K562 (cell line): ENCODE data around the gene GART. TPM values are rescaled to one million over a fixed set of nuclear protein-coding genes. Genes with fewer than 3 reads are reported as not detected.

Experiments
- BHLHE40 ChIP-seq: IDR thresholded peaks from 2 replicates; pipeline ENCODE4 v1.6.1; 2011; ENCODE audit warnings: low read length, improper control_type of control experiment
- BRCA1 ChIP-seq, 2 experiments: fragments of 450-650 bp in 1 of 2; sonication (generic) in 1 of 2; formaldehyde crosslinking in 1 of 2; IDR thresholded peaks; 2 replicates each; pipeline versions ENCODE4 v1.5.0 to v1.6.1; 2017 to 2020; ENCODE audit warnings: mild to moderate bottlenecking in 1 of 2, missing genetic modification reagents in 1 of 2
- GTF2A2 ChIP-seq: IDR thresholded peaks from 2 replicates; pipeline ENCODE4 v1.6.1; 2016; ENCODE audit warnings: mild to moderate bottlenecking, missing genetic modification characterization, missing compliant biosample characterization
- HDAC8 ChIP-seq: fragments of 450-650 bp; IDR thresholded peaks from 2 replicates; pipeline ENCODE4 v1.6.1; 2016; ENCODE audit warnings: mild to moderate bottlenecking, missing genetic modification characterization, moderate library complexity, missing compliant biosample characterization
- HNRNPK ChIP-seq: fragments of 200-400 bp; formaldehyde crosslinking; IDR thresholded peaks from one replicate; pipeline ENCODE4 v1.6.1; 2018; ENCODE audit warnings: mild to moderate bottlenecking, low read depth, low read length; ENCODE audit not compliant: poor library complexity, severe bottlenecking
- HNRNPL ChIP-seq: fragments of 200-400 bp; formaldehyde crosslinking; IDR thresholded peaks from 2 replicates; pipeline ENCODE4 v1.6.1; 2017; ENCODE audit warnings: low read depth, mild to moderate bottlenecking, low read length
- NFIC ChIP-seq: fragments of 450-650 bp; IDR thresholded peaks from 2 replicates; pipeline ENCODE4 v1.6.1; 2017; ENCODE audit warnings: mild to moderate bottlenecking, inconsistent platforms
- TEAD4 ChIP-seq, 2 experiments: sonication (generic) in 1 of 2; formaldehyde crosslinking in 1 of 2; IDR thresholded peaks; 2 replicates each; pipeline versions ENCODE4 v1.6.1 to v1.8.0; 2012 to 2022; ENCODE audit warnings: borderline replicate concordance in 1 of 2, inconsistent platforms in 1 of 2, low read length in 1 of 2, mild to moderate bottlenecking in 1 of 2, missing genetic modification reagents in 1 of 2
- ZBTB7A ChIP-seq: IDR thresholded peaks from 2 replicates; pipeline ENCODE4 v1.6.1; 2011; ENCODE audit warnings: low read depth, mild to moderate bottlenecking, low read length, moderate library complexity, borderline replicate concordance; ENCODE audit not compliant: control insufficient read depth
- ZNF318 ChIP-seq, 2 experiments: fragments of 450-650 bp; IDR thresholded peaks; 2 replicates each; pipeline ENCODE4 v1.6.1; 2016; ENCODE audit warnings: mild to moderate bottlenecking in 2 of 2, borderline replicate concordance in 1 of 2, low read depth in 1 of 2, moderate library complexity in 1 of 2
- ZNF740 ChIP-seq, 3 experiments: fragments of 200-800 bp in 1 of 3; sonication (Bioruptor generic) in 1 of 3; sonication (generic) in 1 of 3; formaldehyde crosslinking in 1 of 3; IDR thresholded peaks; 2 replicates each; pipeline versions ENCODE4 v1.6.1 to v1.8.0; 2016 to 2022; ENCODE audit warnings: mild to moderate bottlenecking in 2 of 3, missing compliant biosample characterization in 2 of 3, missing genetic modification characterization in 2 of 3, missing genetic modification reagents in 1 of 3
- polyA plus RNA-seq, 8 experiments: library from polyadenylated mRNA; depleted of rRNA in 4 of 8; stranded (reverse) in 5 of 8; unstranded in 3 of 8; fragments of >200 nt; fragmentation: Nextera tagmentation in 2 of 8; fragmentation: Illumina TruSeq in 1 of 8; extraction: Ambion mirVana in 2 of 8; extraction: Trizol in 1 of 8; gene quantifications; 2 replicates each; pipeline versions ENCODE4 v1.2.1 to v1.2.3, GENCODE V29; 2011 to 2014; ENCODE audit warnings: inconsistent platforms in 1 of 8, missing spikeins in 1 of 8
- total RNA-seq, 7 experiments: library from RNA; depleted of rRNA in 6 of 7; stranded (reverse); fragments of >200 nt in 6 of 7; fragmentation: Illumina TruSeq in 2 of 7; extraction: Trizol in 2 of 7; gene quantifications; 2 replicates each; pipeline versions ENCODE4 v1.2.1 to v1.2.3, GENCODE V29; 2011 to 2021; ENCODE audit warnings: low replicate concordance in 1 of 7
- TF ChIP-seq, protein P1 (sequence below): fragments of 200-400 bp; formaldehyde crosslinking; IDR thresholded peaks from 2 replicates; pipeline ENCODE4 v1.6.1; 2017; ENCODE audit warnings: mild to moderate bottlenecking, low read depth, low read length, moderate library complexity

The GART gene
- total and polyA plus RNA-seq, 9 of the 15 experiments (the other 6 are each of a cell fraction or from before 2014, with no cell fraction given), result 141 to 429 (median 349) TPM

GRCh38 chr21:33541756-33542639, at the start of gene GART (continued):
- TF ChIP-seq TEAD4 (IDR thresholded peaks at IDR 0.05; ENCODE audit: low read length) (0 out of 2 replicates have a peak, but pooled peaks have one; percentile 1), TEAD4 (CRISPR knock-in tag; IDR thresholded peaks at IDR 0.05; ENCODE audit: borderline replicate concordance) (no peak), NFIC (no peak; the same call in 1 of the 2 replicates), BRCA1 (IDR thresholded peaks at IDR 0.05) (no peak), BRCA1 (CRISPR knock-in tag; IDR thresholded peaks at IDR 0.05) (no peak; the same call in 1 of the 2 replicates), ZBTB7A (peak; percentile 81; the same call in 1 of the 2 replicates), HNRNPL (peak; percentile 29; the same call in 1 of the 2 replicates), ZNF318 (IDR thresholded peaks at IDR 0.05; ENCODE audit: borderline replicate concordance in 1 of 2, low read depth in 1 of 2) (no peak), GTF2A2 (tag) (no peak), HNRNPK (no peak), HDAC8 (tag) (0 out of 2 replicates have a peak, but pooled peaks have one; percentile 28), BHLHE40 (peak; percentile 62), ZNF740 (CRISPR knock-in tag; IDR thresholded peaks at IDR 0.05) (no peak), ZNF740 (tag; IDR thresholded peaks at IDR 0.05) (no peak)
- TF ChIP-seq, protein P1, sequence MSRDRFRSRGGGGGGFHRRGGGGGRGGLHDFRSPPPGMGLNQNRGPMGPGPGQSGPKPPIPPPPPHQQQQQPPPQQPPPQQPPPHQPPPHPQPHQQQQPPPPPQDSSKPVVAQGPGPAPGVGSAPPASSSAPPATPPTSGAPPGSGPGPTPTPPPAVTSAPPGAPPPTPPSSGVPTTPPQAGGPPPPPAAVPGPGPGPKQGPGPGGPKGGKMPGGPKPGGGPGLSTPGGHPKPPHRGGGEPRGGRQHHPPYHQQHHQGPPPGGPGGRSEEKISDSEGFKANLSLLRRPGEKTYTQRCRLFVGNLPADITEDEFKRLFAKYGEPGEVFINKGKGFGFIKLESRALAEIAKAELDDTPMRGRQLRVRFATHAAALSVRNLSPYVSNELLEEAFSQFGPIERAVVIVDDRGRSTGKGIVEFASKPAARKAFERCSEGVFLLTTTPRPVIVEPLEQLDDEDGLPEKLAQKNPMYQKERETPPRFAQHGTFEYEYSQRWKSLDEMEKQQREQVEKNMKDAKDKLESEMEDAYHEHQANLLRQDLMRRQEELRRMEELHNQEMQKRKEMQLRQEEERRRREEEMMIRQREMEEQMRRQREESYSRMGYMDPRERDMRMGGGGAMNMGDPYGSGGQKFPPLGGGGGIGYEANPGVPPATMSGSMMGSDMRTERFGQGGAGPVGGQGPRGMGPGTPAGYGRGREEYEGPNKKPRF, result no peak
